OCI-LY3 (cell line): ENCODE data around the gene FAM240A.
"Not testable (repeated sequence)": the region's sequence is repeated elsewhere in the genome, so short reads cannot be mapped to it uniquely, and the experiment has no call there.

Source experiments
- H2AFZ ChIP-seq: fragments of 200-600, 300-600 bp; shearing (Covaris generic); 2 replicates; pipeline ENCODE4 v1.6.0; 2014; ENCODE audit warnings: antibody characterized with exemption, low read depth, low read length
- H3K27ac ChIP-seq: fragments of 200-600, 300-600 bp; sonication (generic); 2 replicates; pipeline ENCODE4 v1.5.1; 2014; ENCODE audit warnings: mild to moderate bottlenecking, low read length, moderate library complexity, mixed read lengths
- H3K27me3 ChIP-seq: fragments of 200-600, 300-600 bp; sonication (generic); 2 replicates; pipeline ENCODE4 v1.6.1; 2014; ENCODE audit warnings: low read depth, low read length, mixed read lengths
- H3K36me3 ChIP-seq: fragments of 200-600, 300-600 bp; sonication (generic); replicated peaks from 2 replicates; pipeline ENCODE3; 2014; ENCODE audit warnings: low read depth, low read length, mixed read lengths
- H3K4me1 ChIP-seq: fragments of 300-600, 200-600 bp; sonication (generic); 2 replicates; pipeline ENCODE4 v1.6.1; 2014; ENCODE audit warnings: low read length, mixed read lengths
- H3K4me2 ChIP-seq: fragments of 200-600, 300-600 bp; sonication (generic); 2 replicates; pipeline ENCODE4 v1.6.1; 2014; ENCODE audit warnings: low read length, mixed read lengths
- H3K4me3 ChIP-seq: fragments of 300-600, 200-600 bp; sonication (generic); 2 replicates; pipeline ENCODE4 v1.5.1; 2014; ENCODE audit warnings: antibody characterized with exemption, mild to moderate bottlenecking, low read length, moderate library complexity
- H3K79me2 ChIP-seq: fragments of 300-600, 200-600 bp; shearing (Covaris generic); 2 replicates; pipeline ENCODE4 v1.6.1; 2014; ENCODE audit warnings: mild to moderate bottlenecking, low read length, mixed read lengths
- H3K9ac ChIP-seq: fragments of 300-600, 200-600 bp; shearing (Covaris generic); 2 replicates; pipeline ENCODE4 v1.6.0; 2014; ENCODE audit warnings: mild to moderate bottlenecking, low read length, moderate library complexity
- H3K9me3 ChIP-seq: fragments of 200-600, 300-600 bp; shearing (Covaris generic); 2 replicates; pipeline ENCODE4 v1.6.1; 2014; ENCODE audit warnings: low read length, mixed read lengths; ENCODE audit not compliant: insufficient read depth
- H4K20me1 ChIP-seq: fragments of 200-600, 300-600 bp; sonication (generic); 2 replicates; pipeline ENCODE4 v1.6.1; 2016; ENCODE audit warnings: low read length, mixed read lengths; ENCODE audit not compliant: insufficient read depth
- EZH2phosphoT487 ChIP-seq: fragments of 200-600 bp; shearing (Covaris generic); IDR thresholded peaks from 2 replicates; pipeline ENCODE4 v1.6.1; 2018; ENCODE audit warnings: antibody characterized with exemption, mixed run types, low read depth
- TF ChIP-seq, protein P1 (sequence below): fragments of 200-600, 300-600 bp; sonication (generic); IDR thresholded peaks from 2 replicates; pipeline ENCODE4 v1.5.1; 2014; ENCODE audit warnings: antibody characterized with exemption, low read length, low read depth

Gene FAM240A

DNA sequence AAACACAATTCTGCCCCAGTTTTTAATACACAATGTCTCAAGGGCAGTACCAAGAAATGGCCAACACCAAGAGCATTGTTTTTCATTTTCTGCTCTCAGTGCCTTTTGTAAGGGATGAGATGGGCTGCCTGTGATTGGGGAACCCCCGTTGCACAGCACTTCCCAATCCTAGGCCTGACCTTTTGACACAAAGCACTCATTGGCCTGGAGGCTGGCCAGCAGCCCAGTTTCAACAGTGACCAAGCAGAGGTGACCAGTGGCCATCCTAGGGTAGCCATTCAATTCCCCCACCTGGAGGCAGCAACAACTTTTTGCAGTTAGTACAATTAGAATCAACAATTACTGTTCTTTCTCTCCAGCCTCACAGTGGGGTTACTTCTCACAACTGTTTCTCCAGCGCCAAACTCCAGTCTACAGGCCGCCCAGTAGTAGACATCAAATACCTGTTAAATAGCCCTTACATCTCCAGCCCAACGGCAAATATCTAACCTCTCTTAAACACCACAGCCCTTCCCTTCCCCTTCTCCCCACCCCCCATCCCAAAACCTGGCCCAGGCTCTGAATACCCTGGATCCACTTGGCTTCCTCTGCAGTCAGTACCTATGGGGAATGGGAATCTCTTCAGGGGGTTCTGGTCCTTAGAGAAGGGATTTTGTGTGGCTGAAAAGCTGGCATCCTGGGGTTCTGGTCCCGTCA is 37.3 kb upstream of the FAM240A start:
- H3K9ac ChIP-seq, result no peak overlapping the region

DNA sequence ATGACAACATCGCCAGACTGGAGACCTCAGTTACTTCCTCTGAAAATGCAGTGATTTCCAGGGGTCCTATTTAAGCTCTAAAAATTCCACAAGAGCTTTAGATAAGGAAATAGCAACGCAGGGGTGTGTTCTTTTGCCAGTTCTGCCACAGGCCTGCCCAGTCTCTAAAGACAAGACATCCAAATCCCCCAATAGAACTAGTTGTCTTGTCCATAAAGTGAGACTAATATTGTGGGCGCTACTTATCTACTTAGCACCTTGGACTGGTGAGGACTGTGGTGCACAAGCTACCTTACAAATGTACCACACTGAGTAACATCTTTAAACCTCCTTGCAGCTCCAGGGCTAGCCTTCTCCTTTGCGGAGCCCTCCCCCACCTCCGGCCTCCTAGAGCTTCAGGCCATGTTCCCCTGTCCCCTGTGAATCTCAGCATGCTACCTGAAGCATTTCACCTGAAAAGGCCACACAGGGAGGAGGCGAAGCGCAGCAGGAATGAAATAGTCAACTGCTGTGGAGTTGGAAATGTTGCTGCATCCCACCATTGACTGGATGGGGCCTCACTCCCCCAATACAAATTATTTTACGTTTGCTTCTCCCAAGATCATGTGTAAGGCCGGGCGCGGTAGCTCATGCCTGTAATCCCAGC is 36.6 kb upstream of the FAM240A start:
- H3K36me3 ChIP-seq, result no peaks in the 10 kb centered on the region
- H3K4me3 ChIP-seq, result no peak overlapping the region
- H3K27ac ChIP-seq, result no peak overlapping the region
- no peak overlapping the region for H2AFZ ChIP-seq
- H3K9me3 ChIP-seq, result no peaks in the 10 kb centered on the region
- H4K20me1 ChIP-seq, result no peaks in the 10 kb centered on the region
- no peaks in the 10 kb centered on the region for H3K4me1 ChIP-seq
- H3K9ac ChIP-seq, result no peak overlapping the region
- no peak for TF ChIP-seq EZH2phosphoT487
- no peaks in the 10 kb centered on the region for H3K27me3 ChIP-seq
- H3K79me2 ChIP-seq, result no peaks in the 10 kb centered on the region
- H3K4me2 ChIP-seq, result no peak overlapping the region

More for the DNA sequence above, 37.3 kb upstream of the FAM240A start:
- H3K4me1 ChIP-seq, result no peaks in the 10 kb centered on the region
- no peaks in the 10 kb centered on the region for H3K36me3 ChIP-seq
- no peak overlapping the region for H3K27ac ChIP-seq
- H3K27me3 ChIP-seq, result no peaks in the 10 kb centered on the region
- no peaks in the 10 kb centered on the region for H3K79me2 ChIP-seq
- no peak overlapping the region for H2AFZ ChIP-seq
- no peaks in the 10 kb centered on the region for H4K20me1 ChIP-seq
- no peak for TF ChIP-seq EZH2phosphoT487
- TF ChIP-seq, protein P1, sequence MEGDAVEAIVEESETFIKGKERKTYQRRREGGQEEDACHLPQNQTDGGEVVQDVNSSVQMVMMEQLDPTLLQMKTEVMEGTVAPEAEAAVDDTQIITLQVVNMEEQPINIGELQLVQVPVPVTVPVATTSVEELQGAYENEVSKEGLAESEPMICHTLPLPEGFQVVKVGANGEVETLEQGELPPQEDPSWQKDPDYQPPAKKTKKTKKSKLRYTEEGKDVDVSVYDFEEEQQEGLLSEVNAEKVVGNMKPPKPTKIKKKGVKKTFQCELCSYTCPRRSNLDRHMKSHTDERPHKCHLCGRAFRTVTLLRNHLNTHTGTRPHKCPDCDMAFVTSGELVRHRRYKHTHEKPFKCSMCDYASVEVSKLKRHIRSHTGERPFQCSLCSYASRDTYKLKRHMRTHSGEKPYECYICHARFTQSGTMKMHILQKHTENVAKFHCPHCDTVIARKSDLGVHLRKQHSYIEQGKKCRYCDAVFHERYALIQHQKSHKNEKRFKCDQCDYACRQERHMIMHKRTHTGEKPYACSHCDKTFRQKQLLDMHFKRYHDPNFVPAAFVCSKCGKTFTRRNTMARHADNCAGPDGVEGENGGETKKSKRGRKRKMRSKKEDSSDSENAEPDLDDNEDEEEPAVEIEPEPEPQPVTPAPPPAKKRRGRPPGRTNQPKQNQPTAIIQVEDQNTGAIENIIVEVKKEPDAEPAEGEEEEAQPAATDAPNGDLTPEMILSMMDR, result no peak
- no peaks in the 10 kb centered on the region for H3K9me3 ChIP-seq
- no peak overlapping the region for H3K4me2 ChIP-seq
- no peak overlapping the region for H3K4me3 ChIP-seq

DNA sequence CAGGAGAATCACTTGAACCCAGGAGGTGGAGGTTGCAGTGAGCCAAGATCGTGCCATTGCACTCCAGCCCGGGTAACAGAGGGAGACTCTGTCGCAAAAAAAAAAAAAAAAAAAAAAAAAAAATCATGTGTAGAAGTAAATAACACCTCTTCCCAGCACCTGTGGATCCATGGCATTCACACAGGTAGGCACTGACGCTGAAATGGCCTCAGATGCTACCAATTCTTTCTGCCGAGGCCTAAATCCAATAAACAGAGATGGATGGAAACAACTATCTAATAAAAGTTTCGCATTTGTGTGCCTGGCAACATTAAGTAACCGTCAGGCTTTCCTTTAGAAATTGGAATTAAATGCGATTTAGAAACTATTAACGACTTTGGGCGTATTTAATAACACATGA is 35.9 kb upstream of the FAM240A start:
- Histone ChIP-seq H3K27me3 (no peaks in the 10 kb centered on the region), H4K20me1 (no peaks in the 10 kb centered on the region), H2AFZ (no peak overlapping the region), H3K9ac (no peak overlapping the region), H3K4me2 (no peak overlapping the region), H3K9me3 (no peaks in the 10 kb centered on the region), H3K27ac (no peak overlapping the region), H3K4me3 (no peak overlapping the region), H3K36me3 (no peaks in the 10 kb centered on the region), H3K79me2 (no peaks in the 10 kb centered on the region), H3K4me1 (no peaks in the 10 kb centered on the region)
- TF ChIP-seq, protein P1, result no peak
- no peak for TF ChIP-seq EZH2phosphoT487

GRCh38 chr3:46576879-46577278 is 35.4 kb upstream of the FAM240A start:
- Histone ChIP-seq H3K79me2 (no peaks in the 10 kb centered on the region), H3K36me3 (no peaks in the 10 kb centered on the region), H2AFZ (no peak overlapping the region), H3K27ac (no peak overlapping the region), H3K4me1 (no peaks in the 10 kb centered on the region), H3K4me3 (no peak overlapping the region), H3K4me2 (no peak overlapping the region), H3K9ac (no peak overlapping the region), H3K9me3 (no peaks in the 10 kb centered on the region), H3K27me3 (no peaks in the 10 kb centered on the region), H4K20me1 (no peaks in the 10 kb centered on the region)
- no peak for TF ChIP-seq EZH2phosphoT487
- TF ChIP-seq, protein P1, result no peak

DNA sequence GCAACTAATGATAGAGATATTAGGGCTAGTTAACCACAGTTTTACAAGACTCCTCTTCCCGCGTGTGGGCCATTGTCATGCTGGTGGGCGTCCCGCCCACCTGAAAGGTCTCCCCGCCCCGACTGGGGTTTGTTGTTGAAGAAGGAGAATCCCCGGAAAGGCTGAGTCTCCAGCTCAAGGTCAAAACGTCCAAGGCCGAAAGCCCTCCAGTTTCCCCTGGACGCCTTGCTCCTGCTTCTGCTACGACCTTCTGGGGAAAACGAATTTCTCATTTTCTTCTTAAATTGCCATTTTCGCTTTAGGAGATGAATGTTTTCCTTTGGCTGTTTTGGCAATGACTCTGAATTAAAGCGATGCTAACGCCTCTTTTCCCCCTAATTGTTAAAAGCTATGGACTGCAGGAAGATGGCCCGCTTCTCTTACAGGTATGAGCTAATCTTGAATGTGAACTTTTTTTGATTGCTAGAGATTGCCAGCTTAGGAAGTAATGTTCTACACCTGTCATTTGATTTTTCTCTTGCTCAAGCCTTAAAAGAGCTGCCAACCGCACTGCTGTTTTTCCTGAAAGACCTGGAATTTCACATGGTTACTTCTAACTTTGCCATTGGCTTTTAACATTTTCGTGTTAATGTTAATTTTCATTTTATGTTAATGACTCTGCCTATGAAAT is 34.6 kb upstream of the FAM240A start:
- not testable (repeated sequence) for H3K27me3 ChIP-seq, H3K4me3 ChIP-seq, H3K9me3 ChIP-seq, H2AFZ ChIP-seq, H3K79me2 ChIP-seq, H3K27ac ChIP-seq, H4K20me1 ChIP-seq, H3K4me1 ChIP-seq, H3K4me2 ChIP-seq, H3K36me3 ChIP-seq, H3K9ac ChIP-seq
